Glomerular visceral epithelial cell (primary cell): Measurements from ENCODE around the gene POMGNT2.
"Not testable (repeated sequence)": the region's sequence is repeated elsewhere in the genome, so short reads cannot be mapped to it uniquely, and the experiment has no call there.

Source experiments
- DNase-seq: peaks from one replicate; pipeline ENCODE4 v3.0.0-alpha.2; 2016; ENCODE audit errors: extremely low spot score

Gene POMGNT2

DNA sequence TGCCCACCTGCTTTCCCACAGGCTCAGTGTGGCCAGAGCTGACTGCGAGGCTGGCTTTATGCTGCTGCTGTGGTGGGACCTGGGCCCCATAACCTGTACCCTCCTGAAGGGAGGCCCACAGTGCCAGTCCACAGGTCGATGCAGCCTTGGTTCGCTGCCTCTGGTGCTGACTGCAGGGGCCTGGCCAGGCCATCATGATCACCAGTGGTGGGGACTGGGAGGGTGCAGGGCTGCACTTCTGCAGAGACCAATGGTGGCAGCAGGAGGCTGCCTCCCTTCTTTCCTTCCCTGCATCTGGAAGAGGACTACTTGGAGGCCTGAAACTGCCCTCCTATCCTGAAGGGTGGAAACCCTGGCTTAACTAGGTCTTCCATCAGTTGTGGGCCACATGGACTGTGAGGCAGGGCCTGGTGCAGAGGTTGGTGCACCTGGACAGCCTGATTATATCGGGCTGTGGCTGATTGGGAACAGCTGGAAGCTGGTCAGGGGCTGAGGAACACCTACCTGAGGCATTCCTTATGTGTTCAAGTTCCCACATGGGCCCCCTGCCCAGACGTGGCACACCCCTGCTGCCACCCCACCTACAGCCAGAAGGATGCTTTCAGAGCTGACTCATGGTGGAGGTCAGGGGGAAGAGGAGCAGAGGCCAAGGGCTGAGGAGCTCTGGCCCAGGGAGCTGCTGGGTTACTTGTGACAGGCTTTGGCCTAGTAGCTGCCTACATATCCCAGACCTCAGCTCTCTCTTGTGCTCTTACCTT is 29.8 kb downstream of the POMGNT2 start:
- DNase-seq = no peak

DNA sequence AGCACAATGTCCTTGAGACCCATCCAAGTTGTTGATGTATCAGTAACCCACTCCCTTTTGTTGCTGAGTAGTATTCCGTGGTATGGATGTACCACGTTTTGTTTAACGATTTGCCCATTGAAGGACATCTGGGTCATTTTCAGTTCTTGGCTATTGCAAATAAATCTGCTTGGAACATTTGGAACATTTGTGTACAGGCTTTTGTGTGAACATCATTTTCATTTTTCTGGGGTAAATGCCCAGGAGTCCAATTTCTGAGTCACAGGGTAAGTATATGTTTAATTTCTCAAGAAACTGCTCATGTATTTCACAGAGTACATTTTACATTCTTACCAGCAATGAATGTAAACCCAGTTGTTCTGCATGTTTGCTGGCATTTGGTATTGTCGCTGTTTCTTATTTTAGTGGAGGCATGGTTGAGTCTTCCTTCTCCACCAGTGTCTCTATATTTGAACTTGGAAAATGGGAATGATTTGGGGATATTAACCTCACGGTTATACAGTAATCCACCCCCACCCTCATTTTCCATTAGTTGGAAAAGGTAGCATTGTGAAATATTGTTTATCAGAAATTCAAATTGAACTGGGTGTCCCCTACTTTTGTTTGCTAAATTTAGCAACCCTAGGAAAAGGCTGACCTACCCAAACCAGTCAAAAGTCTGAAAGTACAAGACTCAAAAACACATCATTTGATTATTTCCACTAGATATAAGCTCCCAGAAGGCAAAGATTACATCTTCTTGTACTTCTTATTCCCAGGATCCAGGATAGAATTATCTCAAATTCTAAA is 30.8 kb downstream of the POMGNT2 start:
- no peak for DNase-seq

DNA sequence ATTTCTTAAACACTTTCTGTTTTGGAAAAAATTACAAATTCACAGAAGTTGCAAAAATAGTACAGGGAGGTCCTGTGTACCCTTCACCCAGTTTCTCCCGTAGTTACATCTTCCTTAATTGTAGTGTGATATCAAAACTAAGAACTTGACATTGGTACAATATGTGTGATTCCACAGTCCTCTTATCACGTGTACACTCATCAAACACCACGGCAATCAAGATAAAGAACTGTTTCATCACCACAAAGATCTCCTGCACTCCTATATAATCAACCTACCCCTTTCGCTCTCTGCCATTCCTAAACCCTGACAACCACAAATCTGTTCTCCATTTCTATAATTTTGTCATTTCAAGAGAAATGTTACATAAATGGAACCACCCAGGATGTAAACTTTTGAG is 31.4 kb downstream of the POMGNT2 start:
- DNase-seq = no peak

DNA sequence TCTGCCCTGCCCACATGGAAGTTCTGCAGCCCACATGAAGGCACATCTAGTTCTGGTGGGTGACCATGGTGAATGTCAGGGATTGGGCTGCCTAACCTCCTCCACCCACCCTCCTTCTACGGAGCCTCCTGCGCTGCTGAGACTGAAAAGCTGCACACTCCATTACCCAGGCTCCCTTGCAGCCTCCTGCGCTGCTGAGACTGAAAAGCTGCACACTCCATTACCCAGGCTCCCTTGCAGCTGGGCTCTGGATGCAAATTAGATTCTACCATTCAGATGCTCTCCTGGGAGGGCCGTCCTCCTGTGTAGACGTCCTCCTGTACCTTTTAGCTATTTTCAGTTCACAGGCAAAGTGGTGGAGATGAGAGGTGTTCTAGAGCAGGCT is 32.1 kb downstream of the POMGNT2 start:
- DNase-seq = no peak

DNA sequence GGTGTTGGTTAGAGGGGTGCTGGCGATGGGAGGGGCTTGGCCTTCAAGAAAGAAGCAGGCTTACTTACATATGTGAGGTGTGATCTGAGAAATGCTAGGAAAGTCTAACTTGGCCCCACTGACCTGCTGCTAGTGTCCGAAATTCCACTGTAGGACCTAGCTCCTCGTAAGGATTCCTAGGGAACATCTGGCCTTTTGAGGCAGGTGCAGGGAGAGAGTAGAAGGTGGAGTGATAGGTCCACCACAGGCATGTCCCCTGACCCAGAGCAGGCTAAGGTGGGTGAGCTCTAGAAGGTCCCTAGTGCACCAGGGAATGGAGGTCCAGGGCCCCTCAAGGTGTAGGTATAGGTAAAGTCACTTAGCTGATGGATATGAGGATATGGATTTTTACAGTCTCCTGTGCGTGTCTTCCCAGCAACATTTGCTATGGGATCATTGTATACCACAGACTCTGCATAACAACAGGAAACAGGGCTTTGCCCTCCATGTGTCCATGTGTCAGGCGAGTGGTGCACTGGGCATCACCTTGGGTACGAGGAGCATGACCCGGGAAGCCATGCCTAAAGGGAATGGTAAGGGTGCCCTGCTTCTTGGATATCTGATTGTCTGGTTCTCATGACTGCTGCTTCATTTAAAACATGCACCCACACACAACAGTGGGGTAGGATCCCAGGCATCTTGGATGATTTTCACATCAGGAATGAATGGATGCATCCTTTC is 32.6 kb downstream of the POMGNT2 start:
- no peak for DNase-seq

DNA sequence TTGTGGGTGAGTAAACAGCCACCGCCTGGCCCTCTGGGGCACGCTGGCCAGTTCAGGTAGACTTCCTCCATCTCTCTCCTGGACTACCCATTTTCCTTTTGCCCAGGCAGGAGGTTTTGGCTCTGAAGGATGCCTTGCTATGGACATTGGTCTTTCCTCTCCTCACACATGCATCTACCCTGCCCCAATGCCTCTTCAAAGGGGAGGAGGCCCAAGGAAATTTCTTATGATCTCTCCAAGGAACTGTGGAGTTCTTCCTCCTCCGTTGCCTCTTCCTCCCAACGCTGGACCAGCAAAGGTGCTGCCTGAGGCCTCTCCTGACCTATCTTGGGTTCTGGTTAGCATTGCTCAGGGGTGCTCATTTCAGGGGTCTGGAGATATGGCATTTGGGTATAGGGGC is 33.5 kb downstream of the POMGNT2 start:
- DNase-seq = no peak

DNA sequence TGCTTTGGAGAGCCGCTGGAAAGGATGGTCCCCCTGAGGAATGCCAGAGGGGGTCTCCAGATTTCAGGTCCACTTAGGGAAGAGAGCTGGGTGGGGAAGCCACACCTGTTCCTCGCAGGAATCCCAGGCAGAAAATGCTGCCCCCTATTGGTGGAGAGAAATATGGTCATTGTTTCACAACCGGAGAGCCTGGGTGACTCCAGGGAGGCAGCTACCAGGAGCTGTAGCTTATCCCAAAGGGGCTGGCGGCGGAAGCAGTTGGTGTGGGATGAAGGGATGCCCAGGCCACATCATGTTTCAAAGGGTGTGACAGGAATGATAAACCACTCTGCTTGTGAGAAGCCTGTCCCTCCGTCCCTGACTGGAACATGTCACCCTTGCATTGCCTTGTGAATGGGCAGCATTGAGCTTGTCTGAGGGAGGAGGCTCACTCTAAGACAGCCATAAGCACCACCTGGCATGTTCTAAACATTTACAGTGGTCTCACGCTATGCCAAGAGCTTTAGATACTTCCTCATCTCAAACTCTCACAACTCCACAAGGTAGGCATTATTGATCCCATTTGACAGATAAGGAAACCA is 34.5 kb downstream of the POMGNT2 start:
- no peak for DNase-seq

DNA sequence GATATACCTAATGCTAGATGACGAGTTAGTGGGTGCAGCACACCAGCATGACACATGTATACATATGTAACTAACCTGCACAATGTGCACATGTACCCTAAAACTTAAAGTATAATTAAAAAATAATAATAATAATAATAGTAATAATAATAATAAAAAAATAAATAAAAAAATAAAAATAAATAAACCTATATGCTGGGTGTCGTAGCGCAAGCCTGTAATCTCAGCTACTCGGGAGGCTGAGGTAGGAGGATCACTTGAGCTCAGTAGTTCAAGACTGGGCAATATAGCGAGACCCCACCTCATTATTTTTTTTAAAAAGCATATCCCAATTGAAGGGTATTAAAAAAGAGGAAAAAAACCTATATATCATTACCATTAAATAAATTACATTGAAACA is 35.2 kb downstream of the POMGNT2 start:
- DNase-seq = not testable (repeated sequence)

DNA sequence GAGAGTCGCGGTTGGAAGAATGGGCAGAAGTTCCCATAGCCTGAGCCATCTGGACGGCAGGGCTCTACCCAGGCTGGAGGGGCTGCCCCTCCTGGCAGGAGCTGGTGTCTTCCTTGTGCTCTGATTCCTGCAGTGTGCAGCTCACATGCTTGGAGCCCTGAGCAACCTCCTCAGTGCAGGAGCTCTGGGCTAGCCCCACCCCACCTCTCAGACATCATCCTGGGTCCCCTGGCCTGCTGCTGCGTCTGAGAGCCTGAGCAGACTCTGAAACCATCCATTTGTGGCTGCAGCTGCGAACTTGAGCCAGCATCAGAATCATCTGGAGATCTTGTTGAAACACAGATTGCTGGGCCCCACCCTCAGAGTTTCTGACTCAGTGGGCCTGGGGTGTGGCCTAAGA is 42.8 kb downstream of the POMGNT2 start:
- no peak for DNase-seq

DNA sequence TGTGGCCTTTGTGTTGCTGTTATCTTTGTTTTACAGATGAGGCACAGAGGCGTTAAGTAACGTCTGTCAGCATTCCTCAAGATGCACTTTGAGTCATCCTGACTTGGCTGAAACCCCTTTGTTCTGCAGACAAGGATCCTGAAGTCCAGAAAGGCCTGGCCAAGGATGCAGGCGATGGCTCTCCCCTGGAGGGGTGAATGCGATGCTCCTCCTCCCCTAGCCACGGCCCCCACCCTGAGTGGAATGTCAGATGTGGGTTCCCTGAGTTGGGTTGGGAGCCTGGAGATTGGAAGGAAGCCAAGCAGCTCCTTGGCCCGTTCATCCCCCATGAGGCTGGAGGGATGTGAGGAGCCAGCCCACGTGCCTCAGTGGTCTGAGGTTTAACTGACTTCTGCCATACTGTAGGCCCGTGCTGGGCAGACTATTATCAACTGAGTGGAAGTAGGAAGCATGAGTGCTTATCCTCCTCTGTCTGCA is 43.3 kb downstream of the POMGNT2 start:
- DNase-seq = no peak

DNA sequence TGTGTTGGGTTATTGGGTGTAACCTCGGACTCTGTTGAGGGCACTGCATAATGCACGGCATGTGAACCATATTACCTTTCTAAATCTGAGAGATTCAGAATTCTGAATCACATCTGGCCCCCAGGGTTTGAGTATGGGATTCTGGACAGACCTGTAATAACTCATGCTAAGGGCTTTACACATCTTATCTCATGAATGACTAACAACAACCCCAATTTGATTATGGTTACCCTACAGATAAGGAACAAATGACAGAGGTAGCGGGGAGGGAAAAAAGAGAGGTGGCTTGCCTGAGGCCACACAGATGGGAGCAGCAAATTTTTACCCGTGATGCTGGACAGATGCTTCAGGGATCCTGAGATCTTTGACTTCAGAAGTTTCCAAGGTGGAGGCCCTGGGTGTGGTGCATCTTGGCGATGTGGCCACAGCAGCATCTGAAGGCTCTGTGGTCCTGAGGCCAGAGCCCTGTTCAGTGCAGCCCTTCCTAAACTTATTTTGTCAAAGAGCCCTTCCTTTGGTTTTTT is 43.8 kb downstream of the POMGNT2 start:
- DNase-seq = no peak

DNA sequence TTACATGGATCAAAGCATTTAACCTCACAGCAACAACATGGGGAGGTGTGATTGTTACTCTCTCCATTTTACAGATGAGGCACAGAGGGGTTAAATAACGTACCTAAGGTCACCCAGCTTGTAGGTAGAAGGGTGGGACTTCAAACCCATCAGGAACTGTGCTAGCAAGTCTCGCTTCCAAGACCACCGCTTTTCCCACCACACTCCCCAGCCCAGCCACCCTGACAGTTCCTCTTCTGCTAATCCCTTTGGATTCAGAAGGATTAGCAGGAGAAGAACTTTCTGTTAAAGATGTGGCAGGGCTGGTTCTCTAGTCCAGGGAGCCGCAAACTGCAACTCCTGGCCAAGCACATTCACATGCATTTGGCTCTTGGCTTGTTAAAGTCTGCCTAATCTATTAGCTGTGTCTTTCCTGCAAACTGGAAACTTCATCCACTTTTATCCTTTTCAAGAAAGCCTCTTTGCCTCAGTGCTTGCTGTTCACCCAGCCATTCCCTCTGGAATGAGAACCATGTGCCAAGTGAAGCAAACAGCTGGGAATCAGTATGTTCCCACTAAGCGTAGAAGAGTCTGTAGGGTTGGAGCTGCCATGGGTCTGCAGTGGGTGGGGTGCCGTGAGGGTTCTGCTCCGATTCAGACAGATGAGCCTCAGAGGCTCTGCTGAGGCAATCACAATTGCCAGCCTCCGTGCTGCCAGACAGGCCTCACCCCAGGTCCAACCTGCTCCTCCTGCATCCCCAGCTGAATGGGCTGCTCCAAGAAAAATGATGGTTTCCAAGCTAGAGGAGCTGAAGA is 44.6 kb downstream of the POMGNT2 start:
- no peak for DNase-seq

DNA sequence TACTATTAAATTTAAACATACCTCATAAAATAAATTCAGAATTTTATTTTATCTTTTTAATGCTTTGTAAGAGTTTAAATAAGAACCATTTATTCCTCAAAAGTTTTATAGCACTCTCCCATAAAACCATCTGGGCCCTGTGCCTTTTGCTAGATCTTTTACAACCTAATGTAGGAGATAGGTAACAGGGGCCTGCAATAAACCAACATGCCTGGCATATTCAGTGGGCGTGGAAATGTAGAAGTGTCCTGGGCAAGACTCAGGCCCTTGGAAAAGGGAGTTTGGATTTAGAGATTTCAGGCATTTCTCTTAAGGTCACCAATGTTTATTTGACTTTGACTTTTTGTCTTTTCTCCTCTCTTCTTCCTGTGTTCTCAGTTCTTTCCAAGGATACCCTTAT is 46.4 kb downstream of the POMGNT2 start:
- no peak for DNase-seq

DNA sequence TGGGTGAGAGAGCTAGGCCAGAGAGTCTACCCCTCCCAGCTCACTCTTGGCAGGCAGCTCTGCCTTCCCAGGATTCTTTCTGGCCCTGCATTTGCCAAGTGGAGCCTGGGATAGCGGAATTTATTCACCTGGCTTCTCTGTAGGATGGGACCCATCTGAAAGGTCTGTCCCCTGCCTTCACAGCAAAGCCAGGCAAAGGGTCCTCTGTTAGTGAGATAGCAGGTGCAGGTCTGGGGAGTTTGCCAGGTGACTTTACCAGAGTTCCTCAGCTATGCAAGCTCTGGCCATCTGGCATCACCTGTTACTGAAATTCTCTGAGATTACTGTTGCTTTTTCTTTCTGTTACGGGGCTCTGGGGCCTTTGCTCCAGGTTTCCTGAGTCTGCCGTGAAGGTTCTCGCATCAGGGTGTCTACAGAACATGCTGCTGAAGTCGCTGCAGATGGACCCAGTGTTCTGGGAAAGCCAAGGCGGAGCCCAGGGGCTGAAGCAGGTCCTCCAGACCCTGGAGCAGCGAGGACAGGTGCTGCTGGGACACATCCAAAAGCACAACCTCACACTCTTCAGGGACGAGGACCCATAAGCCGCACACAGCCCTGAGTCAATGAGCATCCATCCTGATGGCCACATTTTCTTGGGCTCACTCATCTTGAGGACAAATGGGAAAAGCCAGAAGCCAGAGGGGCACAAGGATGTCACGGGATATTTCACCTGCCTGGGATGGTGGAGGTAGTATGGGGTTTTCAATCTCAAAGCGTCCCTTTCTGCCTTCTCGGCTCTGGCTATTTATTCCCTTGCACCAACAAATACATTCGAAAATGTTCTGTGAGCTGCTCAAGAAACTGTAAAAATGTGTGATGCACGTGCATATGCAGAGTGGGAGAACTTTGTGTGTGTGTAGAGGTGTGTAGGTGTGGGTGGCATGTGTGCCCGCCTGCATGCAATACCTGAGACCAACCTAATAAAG is 49.8 kb downstream of the POMGNT2 start:
- no peak for DNase-seq

DNA sequence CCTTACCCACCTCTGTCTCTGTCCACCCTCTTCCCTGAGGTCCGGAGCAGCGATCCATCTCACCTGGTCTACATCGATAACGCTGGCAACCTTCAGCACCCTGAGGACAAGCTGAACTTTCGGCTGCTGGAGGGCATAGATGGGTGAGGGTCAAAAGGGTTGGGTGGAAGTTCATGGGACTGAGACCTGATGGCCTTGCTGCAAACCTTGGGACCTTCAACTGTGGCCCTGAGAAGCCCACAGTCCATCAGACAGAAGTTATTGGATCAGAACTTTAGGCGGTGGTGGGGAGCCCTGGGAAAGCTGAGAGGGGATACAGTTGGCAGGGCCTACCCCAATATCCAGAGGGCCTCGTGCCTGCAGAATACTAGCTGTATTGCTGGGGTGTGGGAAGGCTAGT is 50.5 kb downstream of the POMGNT2 start:
- no peak for DNase-seq

DNA sequence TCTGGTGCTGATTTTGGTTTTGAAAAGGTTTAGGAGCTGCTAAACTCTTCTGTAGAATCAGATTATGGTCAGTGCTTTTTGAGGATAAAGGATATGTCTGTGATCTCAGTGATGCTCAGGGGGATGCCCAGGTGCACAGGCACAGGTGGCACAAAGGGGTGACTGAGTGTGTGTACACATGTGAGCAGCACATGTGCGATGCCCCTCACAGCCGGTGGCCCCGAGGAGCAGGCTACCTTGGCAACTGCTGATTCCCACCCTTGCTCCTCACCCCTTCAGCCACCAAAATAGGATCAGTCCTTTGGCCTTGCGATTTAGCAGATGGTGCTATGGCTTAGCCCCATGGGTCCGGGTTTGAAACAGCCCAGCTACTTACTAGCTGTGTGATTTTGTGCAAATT is 51.1 kb downstream of the POMGNT2 start:
- DNase-seq = no peak

DNA sequence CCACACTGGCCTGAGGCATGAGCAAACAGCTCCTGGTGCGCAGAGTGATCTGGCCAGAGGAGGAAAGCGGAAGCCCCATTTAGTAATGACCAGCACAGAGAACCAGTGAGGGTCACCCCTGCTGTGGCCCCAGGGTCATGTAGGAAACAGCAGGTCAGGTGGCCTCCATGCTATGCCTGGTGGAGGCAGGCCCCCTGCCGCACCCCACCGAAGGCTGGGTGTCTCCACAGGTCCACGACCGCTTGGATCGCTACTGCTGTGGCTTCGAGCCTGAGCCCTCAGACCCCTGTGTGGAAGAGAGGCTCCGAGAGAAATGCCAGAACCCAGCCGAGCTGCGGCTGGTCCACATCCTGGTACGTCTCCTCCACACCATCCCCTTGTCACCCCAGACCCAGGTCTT is 52.6 kb downstream of the POMGNT2 start:
- no peak for DNase-seq

DNA sequence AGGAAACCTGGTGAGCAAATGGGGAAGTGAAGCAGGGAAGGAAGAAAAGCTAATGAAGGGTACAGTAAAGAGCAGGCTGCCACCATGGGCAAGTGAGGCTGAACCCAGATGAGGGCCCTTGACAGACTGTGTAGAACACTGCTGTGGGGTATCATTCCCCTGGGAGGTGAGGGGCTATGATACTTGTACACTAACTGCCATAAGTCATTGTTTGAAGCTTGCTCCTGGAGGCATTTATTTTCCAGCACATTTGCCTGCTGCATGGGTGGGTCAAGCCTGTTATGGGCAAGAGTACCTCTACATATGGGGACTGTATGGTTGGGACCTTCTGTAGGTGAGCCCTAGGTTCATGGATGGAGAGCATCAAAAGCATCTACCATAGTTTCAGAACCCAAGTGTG is 57.4 kb downstream of the POMGNT2 start:
- no peak for DNase-seq

DNA sequence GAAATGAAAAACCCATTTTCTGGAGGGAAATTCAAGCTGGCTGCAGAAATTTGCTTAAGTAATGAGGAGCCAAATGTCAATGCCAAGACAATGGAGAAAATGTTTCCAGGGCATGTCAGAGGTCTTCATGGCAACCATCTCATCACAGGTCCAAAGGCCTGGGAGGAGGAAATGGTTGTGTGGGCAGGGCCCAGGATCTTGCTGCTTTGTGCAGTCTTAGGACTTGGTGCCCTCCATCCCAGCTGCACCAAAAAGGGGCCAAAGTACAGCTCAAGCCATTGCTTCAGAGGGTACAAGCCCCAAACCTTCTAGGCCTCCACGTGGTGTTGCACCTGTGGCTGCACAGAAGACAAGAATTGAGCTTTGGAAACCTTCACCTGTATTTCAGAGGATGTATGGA is 59.3 kb downstream of the POMGNT2 start:
- DNase-seq = no peak

DNA sequence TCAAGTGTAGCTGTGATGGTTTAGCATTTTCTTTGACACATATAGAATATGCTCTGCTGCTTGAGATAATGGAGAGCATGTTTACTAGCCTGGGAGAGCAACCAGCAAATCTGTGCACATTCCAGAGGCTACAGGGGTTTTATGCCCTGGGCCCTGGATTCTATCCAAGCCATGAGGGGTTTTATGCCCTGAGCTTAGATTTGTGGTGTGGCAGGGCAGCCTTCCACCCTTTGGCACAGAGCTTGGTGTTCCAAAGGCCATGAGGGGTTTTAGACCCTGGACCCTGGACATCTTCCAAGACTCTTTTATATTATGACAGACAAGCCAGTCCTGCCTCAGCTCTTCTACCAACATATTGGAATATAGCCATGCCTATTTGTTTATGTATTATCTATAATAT is 60.8 kb downstream of the POMGNT2 start:
- DNase-seq = not testable (repeated sequence)
